Fibroblast of peridontal ligament (primary cell): Measurements from ENCODE around the gene TANC1.

Experiments used
- DNase-seq: peaks from one replicate; pipeline ENCODE4 v3.0.0-alpha.2; 2010; ENCODE audit errors: extremely low read depth

TANC1 gene

DNA sequence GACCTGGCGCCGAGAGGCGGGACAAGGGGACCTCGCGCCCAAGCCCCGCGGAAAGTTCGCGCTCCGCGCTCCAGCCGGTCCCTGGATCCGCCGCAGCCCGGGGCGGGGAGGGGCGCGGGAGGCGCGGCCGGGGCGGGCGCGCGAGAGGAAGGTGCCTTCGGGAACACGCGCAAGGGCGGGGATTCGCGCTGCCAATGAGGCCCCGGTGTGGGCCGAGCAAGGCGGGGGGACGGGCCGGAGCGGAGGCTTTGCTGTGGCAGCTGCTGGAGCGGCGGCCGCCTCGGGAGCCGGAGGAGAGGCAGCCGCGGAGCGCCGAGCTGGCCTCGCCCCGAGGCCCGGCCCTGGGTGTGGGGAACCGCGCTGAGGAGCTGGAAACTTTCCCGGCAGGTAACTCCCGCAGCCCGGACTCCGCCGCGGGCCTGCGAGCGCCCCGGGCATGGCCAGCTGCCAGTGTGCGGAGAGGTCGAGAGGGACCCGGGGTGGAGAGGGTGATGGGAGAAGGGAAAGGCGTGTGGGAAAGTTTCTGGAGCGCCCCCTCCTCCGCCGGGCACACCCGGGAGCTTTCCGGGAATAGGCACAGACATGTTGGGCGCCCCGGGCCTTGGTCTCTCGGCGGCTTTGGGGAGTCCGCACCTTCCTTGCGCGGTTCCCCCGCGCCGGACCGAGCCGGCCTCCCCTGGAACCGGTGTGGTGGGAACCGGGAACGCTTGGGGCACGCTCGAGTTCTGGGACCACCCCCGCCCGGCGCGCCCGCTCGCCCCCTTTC lies at the start of gene TANC1:
TSS of gene TANC1 (plus strand) at position 245 of the 766 bp plus-strand sequence. CDS start 97,271 bp downstream, outside the sequence.
- DNase-seq, result peak; percentile 86

DNA sequence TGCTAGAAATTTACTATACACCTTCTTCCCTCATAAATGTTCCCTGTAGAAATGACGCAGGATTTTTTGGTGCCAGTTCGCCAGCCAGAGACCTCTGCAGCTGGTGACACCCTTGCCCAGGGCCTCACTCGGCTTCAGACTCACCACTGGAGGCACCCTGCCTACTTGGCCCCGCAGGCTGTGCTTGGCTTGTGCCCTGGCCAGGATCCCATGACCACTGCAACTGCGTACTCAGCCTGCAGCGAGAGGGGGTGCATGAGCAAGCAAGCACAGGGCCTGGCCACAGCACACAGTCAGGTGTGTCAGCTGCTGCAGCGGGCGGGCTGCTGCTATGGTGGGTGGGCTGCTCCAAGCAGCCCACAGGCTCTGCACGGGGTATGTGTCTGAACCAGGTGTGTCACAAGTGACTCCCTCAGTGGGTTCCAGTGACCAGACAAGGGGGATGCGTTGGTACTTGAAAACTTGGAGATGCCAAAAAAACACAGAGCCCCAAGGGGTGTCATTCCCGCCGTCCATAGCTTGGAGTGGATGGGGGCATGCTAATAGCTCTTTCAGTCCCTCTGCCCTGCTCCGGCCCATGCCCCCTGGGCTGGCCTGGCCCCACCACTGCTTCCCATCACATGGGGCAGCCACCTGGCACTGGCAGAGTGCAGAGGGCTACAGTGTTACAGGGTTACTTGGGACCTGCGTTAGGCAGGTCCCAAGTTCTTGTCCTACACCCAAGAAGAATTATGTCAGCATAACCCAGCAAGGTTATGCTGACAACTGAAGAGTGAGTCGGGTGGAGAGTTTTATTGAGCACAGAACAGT lies 46.6 kb upstream of the TANC1 start:
- no peak for DNase-seq

DNA sequence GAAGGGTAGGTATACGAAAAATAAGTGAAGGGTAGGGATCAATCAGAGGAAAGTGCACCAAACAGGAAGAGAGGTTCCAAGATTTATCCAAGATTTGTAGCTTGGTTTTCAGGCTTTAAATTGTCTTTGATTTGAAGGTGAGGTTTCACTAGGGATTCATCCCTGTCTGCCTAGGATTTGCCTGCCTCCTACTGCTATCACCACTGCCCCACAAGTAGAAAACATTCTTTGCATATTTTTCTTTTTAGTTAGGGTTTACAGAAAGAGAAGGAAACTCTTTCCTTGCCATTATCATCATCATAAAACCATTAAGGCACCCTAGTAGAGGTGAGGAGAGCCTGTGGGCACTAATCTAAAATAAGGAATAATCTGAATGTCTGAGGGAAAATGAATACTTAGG lies 45.8 kb upstream of the TANC1 start:
- DNase-seq, result no peak

DNA sequence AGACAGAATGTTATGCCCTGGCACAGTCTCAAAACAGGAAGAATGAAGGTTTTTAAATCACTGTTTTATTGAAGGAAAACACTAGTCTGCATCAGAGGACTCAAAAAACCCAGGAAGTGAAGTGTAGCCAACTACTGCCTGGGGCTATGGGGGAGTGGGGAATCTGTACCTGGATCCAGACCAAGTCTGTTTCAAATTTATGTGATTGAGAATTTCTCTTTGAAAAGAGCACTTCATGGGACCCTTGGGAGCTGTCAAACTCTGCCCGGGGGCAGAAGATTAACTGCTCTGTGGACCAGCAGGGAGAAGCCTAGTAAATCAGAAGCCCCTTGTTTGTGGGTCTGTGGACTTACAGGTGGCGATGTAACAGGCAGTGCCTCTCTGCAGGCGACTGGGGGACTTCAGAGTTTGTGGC lies 45.3 kb upstream of the TANC1 start:
- DNase-seq, result no peak

DNA sequence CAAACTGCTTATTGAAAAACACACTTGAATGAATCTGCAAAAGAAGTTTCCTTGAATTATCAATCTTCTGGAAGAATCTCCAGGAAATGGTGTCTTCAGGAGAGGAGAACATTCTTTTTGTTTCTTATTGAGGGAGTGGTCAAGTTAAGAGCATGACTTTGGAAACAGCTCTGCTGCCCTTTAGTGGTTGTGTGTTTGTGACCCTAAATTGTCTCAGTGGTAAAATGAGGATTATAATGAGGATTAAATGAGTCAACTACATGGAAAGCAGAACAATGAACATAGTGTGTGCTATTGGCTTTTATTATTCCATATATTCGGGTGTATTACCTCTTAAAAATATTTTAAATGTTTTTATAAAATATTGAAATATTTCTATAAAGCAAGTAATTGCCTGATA lies 44.8 kb upstream of the TANC1 start:
- DNase-seq, result no peak

DNA sequence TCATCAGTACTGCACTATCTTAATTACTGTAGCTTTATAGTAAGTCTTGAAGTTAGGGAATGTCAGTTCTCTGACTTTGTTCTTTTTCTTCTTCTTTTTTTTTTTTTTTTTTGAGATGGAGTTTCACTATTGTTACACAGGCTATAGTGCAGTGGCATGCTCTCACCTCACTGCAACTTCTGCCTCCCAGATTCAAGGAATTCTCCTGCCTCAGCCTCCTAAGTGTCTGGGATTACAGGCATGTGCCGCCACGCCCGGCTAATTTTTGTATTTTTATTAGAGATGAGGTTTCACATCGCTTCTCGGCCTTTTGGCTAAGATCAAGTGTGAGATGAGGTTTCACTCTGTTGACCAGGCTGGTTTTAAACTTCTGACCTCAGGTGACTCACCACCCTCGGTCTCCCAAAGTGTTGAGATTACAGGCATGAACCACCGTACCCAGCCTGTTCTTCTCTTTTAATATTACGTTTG lies 41.9 kb upstream of the TANC1 start:
- DNase-seq, result peak; percentile 68

DNA sequence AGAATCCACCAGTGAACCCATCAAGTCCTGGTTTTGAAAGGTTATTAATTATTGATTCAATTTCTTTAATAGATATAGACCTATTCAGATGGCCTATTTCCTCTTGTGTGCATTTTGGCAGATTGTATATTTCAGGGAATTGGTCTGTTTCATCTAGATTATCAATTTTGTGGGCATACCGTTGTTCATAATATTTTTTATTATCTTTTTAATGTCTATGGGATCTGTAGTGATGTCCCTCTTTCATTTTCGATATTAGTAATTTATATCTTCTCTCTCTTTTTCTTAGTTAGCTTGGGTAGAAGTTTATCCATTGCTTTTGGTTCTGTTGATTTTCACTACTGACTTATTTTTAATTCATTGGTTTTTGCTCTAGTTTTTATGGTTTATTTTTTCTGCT lies 39.9 kb upstream of the TANC1 start:
- DNase-seq, result no peak

DNA sequence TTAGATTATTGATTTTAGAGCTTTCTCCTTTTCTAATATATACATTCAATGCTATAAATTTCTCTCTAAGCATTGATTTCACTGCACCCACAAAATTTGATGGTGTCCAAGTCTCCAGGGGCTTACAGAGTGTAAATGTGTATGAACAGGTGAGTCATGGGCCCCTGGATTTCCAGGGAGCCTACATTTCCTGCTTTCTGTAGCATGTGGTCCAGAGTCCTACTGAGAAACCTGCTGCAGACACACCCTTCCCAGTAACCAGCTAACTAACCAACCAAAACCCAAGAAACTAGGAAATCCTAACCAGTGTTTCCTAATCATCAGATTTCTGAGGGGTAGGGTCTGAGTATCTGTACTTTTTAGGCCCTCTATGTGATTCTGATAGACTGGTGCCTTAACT lies 39.5 kb upstream of the TANC1 start:
- no peak for DNase-seq

DNA sequence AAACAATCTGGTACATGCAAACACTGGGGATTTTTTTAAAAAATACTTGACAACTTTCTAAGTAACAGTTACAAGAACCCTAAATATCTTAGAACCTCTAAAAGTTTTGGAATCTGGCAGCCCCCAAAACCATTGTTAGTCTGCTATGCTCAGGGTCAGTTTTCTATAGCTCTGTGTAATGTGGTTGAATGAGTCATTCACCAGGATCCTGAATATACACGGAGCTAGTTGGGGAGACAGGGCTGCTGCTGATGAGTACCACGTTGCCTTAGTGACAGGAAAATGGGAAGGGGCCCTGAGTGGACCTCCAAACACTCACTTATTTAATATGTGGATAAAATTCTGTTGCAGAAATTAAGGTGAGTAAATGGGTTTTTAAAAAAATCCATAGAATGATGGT lies 36.9 kb upstream of the TANC1 start:
- DNase-seq, result peak; percentile 77

DNA sequence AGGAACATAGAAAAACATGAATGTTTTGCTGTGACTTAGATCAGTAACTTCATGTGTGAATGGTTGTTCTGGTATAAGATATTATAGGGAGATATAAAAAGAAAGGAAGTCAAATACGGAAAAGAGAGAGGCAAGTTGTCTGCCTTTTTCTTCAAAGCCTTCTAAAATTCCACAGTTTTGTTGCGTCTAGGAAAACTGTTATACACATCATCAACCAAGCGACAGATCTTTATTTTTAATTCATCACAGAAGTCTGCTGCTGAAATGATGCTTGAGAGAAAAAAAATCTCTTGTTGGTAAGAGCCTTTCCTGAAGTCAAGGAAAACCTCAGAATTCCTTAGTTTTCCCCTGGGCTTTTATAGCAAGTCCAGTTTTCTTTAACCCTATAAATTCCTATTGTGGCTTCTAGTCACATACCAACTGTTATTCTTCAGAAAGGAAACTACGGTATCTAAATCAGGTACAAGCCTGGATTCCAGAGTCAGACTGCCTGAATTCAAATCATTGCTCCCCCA lies 36.3 kb upstream of the TANC1 start:
- peak; percentile 92 for DNase-seq

DNA sequence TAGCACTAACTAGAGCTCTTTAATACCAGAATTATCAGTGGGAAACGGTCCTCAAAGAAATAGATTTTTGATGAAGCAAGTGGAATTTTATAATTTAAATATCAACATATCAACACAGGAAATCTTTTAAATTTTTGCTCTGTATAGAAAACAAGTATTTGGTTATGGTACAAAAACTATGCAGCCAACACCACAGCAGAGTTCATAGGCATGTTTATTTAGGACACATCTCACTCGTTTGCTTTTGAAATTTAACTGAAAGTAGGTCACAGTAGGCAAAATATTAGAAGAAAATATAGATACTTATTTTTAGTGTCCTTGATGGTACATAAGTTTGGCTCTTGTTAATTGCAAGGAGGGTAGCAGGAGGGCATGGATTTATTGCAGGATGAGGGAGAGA lies 34.3 kb upstream of the TANC1 start:
- no peak for DNase-seq

DNA sequence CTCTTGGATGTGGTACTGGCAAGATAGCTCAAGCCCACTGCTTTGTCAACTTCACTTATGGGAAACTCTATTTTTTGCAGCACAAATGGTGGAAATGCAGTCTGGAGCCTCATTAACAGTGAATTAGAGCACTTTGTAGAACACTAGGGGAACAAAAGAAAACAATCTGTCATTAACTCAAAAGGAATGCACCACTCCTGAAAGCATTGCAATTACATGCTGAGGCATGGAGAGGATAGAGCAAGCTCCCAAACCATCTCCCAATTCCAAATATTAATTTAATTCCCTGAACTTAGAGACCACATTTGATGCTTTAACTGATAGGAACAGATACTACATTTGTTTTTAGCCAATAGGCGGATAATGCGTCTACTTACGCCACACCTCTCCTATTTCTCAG lies 32.8 kb upstream of the TANC1 start:
- no peak for DNase-seq

DNA sequence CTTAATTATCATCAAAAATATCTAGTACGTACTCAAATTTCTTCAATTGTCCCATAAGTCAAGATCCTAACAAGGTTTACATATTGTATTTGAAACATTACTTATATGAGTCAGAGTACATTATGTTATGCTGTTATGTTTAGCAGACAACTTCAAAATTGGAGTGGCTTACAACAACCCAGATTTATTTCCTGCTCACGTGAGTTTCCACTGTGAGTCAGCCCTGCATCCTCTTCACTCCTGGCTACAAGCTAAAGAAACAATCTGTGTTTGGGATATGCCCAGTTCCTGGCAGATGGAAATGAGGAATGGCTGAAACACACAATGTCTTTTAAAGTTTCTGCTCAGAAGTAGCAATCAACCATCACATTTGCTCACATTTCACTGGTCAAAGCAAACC lies 31.5 kb upstream of the TANC1 start:
- DNase-seq, result peak; percentile 96

DNA sequence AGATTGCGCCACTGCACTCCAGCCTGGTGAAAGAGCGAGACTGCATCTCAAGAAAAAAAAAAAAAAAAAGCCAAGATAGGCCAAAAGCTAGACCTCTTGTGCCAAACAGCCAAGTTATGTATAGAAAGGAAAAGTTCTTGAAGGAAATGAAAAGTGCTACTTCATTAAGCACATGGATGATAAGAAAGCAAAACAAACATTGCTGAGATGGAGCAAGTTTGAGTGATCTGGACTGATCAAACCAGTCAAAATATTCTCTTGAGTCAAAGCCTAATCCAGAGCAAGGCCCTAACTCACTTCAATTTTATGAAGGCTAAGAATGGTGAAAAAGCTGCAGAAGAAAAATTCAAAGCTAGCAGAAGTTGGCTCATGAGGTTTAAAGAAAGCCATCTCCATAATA lies 28.1 kb upstream of the TANC1 start:
- DNase-seq, result no peak

DNA sequence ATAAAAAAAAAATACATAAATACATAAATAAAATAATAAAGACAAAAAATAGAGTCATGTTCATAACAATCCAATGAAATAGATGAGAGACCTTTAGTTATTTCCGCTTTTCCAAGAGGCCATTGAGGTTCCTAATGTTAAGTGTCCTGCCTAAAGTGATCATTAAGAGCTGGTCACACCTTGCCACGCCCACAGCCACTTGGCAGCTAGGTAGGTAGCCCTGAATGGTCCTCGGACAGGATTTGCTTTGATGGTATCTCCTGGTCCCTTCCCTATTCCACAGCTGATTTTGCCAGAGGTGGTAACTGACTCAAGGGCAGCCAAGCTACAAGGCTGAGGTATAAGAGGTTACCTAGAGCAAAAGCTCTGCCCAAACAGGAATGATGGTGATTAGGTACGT lies 24.5 kb upstream of the TANC1 start:
- DNase-seq, result no peak

DNA sequence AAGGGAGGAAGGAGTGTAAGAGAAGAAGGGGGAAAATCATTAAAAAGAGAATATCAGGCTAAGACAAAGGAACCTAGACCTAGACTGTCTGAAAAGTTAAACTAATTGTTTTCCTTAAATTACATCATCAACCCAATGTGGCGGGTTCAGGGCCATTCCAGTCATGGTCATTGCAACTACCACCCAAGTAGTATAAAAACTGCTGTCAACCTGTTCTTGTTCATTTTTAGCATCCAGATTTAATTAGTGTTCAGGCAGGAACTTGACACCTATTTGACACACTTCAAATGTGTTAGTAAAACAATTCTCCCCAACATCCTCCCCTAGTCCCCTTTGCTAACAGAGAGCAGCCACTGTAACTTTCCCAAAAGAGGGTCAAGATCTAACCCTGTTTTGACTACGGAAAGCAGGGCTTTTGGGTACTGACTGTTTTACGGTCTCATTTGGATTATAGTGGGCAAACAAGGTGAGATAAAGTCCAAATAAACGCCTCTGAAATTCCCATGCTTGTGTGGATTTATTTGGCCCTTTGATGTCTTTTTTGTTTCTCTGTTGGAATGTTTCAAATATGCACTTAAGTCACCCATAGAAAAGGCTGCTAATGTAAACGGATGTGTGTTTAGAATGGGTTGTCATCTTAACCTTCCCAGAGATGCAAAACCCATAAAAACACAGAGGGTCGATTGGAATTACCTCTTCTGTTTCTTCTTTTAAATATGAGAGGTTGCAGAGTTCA lies 19.3 kb upstream of the TANC1 start:
- DNase-seq, result no peak

DNA sequence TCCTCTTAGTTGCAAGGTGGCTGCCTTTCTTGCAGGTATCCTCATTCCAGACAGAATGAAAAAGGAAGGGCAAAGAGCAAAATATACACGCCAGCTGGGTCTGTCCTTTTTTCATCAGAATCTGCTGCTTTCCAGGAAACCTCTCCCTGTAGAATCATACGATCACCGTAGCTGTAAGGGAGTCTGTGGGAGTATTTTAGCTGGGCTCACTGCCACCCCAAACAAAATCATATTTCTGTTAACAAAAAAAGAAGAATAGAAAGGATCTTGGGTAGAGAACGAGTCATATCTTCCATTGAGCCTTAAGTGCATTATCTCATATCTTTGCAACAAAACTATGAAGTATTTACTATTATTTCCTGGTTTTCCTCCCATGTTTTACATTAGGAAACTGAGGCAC lies 15.0 kb upstream of the TANC1 start:
- DNase-seq, result peak; percentile 81

DNA sequence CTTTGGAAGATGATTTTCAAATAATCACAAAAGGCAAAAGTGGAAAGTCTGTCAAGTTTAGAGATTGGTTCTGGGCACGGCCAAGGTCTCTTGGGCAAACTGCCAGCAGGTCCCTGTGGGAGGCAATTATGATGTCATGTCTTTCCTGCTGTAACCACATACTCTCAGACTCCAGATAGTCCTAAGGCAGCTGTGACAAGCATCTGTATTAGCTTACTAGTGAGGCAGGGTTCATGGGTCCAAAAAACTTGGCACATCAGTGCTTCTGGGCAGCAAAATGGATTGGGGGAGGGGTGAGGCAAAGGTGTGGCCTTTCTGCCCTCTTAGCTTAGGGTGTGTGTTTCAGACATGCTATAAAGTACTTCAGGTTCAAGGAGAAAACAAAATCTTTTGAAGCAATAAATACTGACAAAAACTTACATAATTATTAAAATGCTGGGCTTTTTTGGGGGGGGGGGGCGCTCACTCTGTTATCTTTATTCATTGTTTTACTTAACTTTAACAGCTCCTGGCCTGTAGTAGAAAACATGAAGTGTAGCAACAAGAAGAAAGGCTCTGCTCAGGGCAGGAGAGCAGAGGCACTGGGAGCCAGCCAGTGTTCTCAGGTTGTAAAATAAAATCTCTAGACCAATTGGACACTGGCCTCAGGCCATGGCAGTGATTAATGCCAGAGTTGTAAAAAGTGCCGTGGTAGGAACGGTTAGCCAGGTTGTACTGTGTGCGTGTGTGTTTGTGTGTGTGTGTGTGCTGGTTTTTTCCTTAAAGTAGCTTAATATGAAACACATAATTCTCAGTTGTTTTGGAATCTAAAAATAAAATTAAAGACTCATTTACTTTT lies 14.3 kb upstream of the TANC1 start:
- DNase-seq, result peak; percentile 94

DNA sequence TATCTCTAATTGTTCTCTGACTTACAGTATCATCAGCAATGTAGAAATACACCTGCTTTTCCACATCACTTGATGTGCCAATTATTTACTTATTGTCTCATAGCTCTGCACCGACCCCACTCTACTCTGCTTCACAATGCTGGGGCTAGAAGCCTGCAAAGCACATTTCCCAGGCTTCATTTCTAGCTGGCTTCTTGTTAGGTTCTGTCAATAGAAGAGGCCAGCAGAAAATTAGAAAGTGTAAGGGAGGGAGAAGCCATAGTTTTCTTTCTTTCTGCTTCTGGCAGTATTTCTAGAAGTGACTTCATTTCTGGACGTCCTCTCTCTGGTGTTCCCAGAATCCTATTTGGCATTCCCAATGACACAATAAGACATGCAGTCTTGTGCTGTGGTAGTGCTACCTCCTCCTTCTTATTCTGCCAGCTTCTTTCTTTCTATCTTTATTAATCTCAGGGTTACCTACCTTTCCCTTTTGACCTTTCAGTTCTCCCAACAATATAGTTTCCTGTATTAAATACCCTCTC lies 12.5 kb upstream of the TANC1 start:
- no peak for DNase-seq

DNA sequence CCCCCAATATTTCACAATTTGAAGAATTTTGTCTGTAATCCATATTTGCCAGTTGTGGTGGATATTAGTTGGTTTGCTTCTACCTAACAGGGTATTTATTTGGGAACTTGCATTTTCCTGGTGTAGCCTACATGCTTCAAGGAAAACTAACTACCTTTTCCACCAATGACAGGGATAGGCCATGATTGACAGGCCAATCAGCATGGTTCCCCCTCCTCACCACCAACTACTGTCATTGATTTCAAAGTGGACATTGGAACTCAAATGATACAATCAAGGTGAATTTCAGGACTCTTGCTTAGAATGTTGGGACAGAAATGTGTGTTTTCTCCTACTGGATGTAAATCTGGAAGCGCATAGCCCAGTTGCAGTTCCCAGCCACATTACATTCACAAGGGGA lies 10.1 kb upstream of the TANC1 start:
- no peak for DNase-seq

DNA sequence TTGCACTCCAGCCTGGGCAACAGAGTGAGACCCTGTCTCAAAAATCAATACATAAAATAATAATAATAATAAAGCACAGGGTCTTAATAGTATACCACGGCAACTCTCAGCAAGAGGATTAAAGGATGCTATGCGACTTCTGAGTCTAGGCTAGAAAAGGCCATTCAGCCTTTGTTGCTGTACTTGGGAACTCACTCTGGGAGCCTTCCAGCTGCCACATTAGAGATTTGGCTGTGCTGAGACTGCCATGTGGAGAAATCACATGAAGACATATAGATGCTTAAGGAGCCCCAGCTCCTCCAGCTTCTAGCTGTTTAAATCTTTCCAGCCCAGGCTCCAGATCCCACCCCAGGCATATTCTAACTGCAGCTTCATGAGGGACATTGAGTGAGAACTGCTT lies 8.2 kb upstream of the TANC1 start:
- no peak for DNase-seq
